Left ventricle myocardium inferior (tissue), 1 donor: Measurements from ENCODE around the gene KCNE3. TPM values are rescaled to one million over a fixed set of nuclear protein-coding genes. Genes with fewer than 3 reads are reported as not detected.

Experiments
- DNase-seq: peaks from one replicate; pipeline ENCODE4 v3.0.0-alpha.2; 2020
- H3K27ac ChIP-seq: fragments of 200-600 bp; replicated peaks from 2 replicates; pipeline ENCODE4 v1.8.0; 2021
- H3K27me3 ChIP-seq: fragments of 200-600 bp; 2 replicates; pipeline ENCODE4 v1.8.0; 2021; ENCODE audit warnings: low read depth
- H3K36me3 ChIP-seq: fragments of 200-600 bp; 2 replicates; pipeline ENCODE4 v1.8.0; 2021
- H3K4me1 ChIP-seq: fragments of 200-600 bp; 2 replicates; pipeline ENCODE4 v1.8.0; 2021
- H3K4me3 ChIP-seq: fragments of 200-600 bp; 2 replicates; pipeline ENCODE4 v1.8.0; 2021; ENCODE audit warnings: mild to moderate bottlenecking, moderate library complexity
- H3K9me3 ChIP-seq: fragments of 200-600 bp; replicated peaks from 2 replicates; pipeline ENCODE4 v1.8.0; 2021
- intact Hi-C: fragments of 100-400 bp; cut with micrococcal nuclease; formaldehyde crosslinking; loops from one replicate; pipeline ENCODE4 v1.11.0; 2022
- total RNA-seq: library from RNA; stranded (reverse); fragmentation: NEBNext Ultra II Directional; extraction: Animal tissue kit (Norgen Biotek cat#: 25700); gene quantifications from one replicate; pipeline ENCODE4 v1.2.1, GENCODE V29; 2021
- TF ChIP-seq, protein P1 (sequence below): fragments of 200-600 bp; IDR thresholded peaks from 2 replicates; pipeline ENCODE4 v1.8.0; 2021; ENCODE audit warnings: antibody characterized with exemption, mild to moderate bottlenecking, borderline replicate concordance
- donor health status: DM: no; HTN: yes; CAD: no; lungs with severe emphysema.

KCNE3 gene
- total RNA-seq, 1 donor from 2014 or later, result 4.3 TPM

DNA sequence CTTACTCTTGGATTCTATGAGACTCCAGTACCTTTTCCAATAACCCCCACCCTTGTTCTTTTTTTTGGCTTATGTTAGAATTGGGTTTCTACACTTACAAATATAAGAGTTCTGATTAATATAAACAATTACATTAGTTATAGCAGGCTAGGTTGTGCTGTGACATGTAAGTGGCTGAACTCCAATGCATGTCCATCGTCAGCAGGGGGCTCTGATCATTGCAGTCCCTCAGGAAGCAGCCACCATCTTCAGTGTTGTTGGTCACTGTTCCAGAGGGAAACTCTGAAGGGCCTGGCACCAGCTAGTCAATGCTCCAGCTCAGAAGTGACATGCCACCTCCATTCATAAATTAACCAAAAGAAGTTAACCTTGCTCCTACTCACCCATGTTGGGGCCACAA, 20.5 kb upstream of the KCNE3 start:
- no peak overlapping the region for H3K27ac ChIP-seq
- TF ChIP-seq, protein P1, sequence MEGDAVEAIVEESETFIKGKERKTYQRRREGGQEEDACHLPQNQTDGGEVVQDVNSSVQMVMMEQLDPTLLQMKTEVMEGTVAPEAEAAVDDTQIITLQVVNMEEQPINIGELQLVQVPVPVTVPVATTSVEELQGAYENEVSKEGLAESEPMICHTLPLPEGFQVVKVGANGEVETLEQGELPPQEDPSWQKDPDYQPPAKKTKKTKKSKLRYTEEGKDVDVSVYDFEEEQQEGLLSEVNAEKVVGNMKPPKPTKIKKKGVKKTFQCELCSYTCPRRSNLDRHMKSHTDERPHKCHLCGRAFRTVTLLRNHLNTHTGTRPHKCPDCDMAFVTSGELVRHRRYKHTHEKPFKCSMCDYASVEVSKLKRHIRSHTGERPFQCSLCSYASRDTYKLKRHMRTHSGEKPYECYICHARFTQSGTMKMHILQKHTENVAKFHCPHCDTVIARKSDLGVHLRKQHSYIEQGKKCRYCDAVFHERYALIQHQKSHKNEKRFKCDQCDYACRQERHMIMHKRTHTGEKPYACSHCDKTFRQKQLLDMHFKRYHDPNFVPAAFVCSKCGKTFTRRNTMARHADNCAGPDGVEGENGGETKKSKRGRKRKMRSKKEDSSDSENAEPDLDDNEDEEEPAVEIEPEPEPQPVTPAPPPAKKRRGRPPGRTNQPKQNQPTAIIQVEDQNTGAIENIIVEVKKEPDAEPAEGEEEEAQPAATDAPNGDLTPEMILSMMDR, result no peak
- DNase-seq, result no peak
- intact Hi-C loops, result no loop called here
- H3K4me1 ChIP-seq, result peaks cover 7% of the 10 kb centered on the region
- H3K36me3 ChIP-seq, result no peaks in the 10 kb centered on the region
- no peaks in the 10 kb centered on the region for H3K27me3 ChIP-seq
- no peaks in the 10 kb centered on the region for H3K9me3 ChIP-seq
- H3K4me3 ChIP-seq, result no peak overlapping the region

DNA sequence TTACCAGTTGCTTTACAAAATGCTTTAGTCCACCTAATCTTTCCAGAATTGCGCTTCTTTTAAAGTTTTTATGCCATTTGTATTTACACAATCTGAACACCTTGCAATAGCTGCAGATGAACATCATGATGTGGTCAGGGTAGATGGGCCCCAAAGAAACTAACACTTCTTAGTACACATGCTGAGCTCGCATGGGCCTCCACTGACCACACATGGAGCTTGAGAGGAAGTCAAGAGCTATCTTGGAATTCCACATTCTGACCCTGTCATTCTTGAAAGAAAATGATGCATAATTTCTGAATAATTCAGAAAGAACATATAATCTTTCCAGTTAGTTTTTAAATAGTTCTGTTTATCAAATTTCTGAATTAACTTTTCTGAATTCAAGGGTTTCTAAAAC, 18.5 kb upstream of the KCNE3 start:
- DNase-seq, result no peak
- Histone ChIP-seq H3K36me3 (no peaks in the 10 kb centered on the region), H3K9me3 (no peaks in the 10 kb centered on the region), H3K27ac (no peak overlapping the region), H3K27me3 (no peaks in the 10 kb centered on the region), H3K4me1 (no peaks in the 10 kb centered on the region), H3K4me3 (no peak overlapping the region)
- TF ChIP-seq, protein P1, result no peak
- intact Hi-C loops, result no loop called here

DNA sequence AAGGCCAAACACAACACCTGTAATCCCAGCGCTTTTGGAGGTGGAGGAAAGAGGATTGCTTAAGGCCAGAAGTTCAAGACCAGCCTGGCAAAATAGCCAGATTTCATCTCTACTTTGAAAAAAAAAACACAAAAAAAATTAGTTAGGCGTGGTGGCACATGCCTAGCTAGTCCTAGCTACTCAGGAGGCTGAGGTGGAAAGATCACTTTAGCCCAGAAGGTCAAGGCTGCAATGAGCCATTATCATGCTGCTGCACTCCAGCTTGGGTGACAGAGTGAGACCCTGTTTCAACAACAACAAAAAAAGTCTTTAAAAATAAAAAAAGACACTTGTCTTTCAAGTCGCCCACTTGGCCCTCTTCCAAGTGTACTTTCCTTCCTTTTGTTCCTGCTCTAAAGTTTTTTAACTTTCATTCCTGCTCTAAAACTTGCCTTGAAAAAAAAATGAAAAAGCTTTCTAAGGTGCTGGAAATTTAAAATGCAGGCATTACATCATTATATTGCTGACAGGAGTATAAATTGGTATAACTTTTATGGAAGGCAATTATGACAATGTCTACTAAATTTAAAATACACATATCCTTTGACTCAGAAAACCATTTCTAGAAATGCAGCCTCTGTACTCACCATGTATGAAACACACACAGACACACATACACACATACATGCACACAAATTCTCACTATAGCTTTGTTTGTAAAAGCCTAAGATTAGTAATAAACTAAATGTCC, 13.5 kb upstream of the KCNE3 start:
- TF ChIP-seq, protein P1, result no peak
- no peaks in the 10 kb centered on the region for H3K9me3 ChIP-seq
- no peaks in the 10 kb centered on the region for H3K4me1 ChIP-seq
- no peak overlapping the region for H3K4me3 ChIP-seq
- no peak overlapping the region for H3K27ac ChIP-seq
- no peak for DNase-seq
- no peaks in the 10 kb centered on the region for H3K36me3 ChIP-seq
- peaks cover 12% of the 10 kb centered on the region for H3K27me3 ChIP-seq
- intact Hi-C loops, result no loop called here

DNA sequence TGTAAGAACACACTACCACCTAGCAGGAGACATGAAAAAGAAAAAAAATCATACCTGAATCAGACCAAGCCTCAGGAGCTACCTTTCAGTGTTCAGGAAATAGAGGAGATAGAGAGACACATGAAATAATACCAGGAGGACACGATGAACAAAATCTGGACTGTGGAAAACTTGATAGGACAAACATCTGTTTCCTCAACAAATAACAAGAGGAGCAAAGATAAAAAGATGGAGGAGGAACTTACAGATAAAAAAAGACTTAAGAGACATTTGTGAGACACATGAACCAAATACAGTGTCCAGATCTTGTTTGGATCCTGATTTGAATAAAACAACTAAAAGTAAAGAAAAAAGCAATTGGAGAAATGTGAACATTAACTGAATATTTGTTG, 12.4 kb upstream of the KCNE3 start:
- no peaks in the 10 kb centered on the region for H3K36me3 ChIP-seq
- DNase-seq, result no peak
- peaks cover under 1% of the 10 kb centered on the region for H3K4me1 ChIP-seq
- no peaks in the 10 kb centered on the region for H3K9me3 ChIP-seq
- intact Hi-C loops, result no loop called here
- no peak overlapping the region for H3K27ac ChIP-seq
- H3K27me3 ChIP-seq, result peaks cover 12% of the 10 kb centered on the region
- H3K4me3 ChIP-seq, result no peak overlapping the region
- TF ChIP-seq, protein P1, result no peak

DNA sequence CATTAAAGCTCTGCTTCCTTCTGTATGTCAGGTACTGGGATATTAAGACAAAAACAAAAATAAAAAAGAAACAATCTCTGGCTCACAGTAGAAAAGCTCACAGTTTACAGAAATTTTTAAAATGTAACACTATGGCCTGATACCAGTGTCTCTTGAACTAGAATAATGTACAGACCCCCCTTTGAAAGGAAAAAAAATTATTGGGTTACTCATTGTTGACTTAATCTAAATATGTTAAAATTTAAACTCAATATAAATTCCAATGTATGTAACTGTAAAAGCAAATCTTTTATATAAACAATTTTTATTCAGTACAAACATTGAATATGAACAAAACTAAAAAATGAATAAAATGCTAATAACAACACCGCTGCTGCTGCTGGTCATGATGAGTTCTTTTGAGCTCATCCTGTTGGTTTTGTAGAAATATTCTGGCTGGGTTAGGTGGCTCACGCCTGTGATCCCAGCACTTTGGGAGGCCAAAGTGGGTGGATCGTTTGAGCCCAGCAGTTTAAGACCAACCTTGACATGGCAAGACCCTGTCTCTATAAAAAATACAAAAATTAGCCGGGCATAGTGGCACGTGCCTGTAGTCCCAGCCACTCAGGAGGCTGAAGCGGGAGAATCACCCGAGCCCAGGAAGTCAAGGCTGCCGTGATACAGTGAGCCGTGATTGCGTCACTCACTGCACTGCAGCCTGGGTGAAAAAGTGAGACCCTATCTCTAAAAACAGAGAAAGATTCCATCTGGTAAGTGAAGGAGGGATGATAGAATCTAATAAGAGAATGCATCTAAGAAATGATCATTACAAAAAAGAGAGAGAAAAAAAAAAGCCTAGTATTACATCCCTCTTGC, 11.8 kb upstream of the KCNE3 start:
- Histone ChIP-seq H3K27ac (no peak overlapping the region), H3K4me3 (no peak overlapping the region), H3K4me1 (peaks cover 5% of the 10 kb centered on the region), H3K36me3 (no peaks in the 10 kb centered on the region), H3K27me3 (peaks cover 12% of the 10 kb centered on the region), H3K9me3 (no peaks in the 10 kb centered on the region)
- intact Hi-C loops, result no loop called here
- TF ChIP-seq, protein P1, result no peak
- no peak for DNase-seq
